ENCODE data around the gene AP1G2. TPM values are rescaled to one million over a fixed set of nuclear protein-coding genes. Genes with fewer than 3 reads are reported as not detected.
A peak's percentile ranks its signal among the peaks of the same experiment; 100 is the strongest.

AP1G2 gene, protein sequence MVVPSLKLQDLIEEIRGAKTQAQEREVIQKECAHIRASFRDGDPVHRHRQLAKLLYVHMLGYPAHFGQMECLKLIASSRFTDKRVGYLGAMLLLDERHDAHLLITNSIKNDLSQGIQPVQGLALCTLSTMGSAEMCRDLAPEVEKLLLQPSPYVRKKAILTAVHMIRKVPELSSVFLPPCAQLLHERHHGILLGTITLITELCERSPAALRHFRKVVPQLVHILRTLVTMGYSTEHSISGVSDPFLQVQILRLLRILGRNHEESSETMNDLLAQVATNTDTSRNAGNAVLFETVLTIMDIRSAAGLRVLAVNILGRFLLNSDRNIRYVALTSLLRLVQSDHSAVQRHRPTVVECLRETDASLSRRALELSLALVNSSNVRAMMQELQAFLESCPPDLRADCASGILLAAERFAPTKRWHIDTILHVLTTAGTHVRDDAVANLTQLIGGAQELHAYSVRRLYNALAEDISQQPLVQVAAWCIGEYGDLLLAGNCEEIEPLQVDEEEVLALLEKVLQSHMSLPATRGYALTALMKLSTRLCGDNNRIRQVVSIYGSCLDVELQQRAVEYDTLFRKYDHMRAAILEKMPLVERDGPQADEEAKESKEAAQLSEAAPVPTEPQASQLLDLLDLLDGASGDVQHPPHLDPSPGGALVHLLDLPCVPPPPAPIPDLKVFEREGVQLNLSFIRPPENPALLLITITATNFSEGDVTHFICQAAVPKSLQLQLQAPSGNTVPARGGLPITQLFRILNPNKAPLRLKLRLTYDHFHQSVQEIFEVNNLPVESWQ
- total RNA-seq (100 to 1,000 TPM in 4 of 5 donors, 10 to 100 TPM in 1; 39.1 to 531 (median 212) TPM), polyA plus RNA-seq (100 to 1,000 TPM in 2 of 3 donors, 10 to 100 TPM in 1; 85.9 to 214 (median 113) TPM)
- long read RNA-seq, donor 1, partial matches to known transcripts = 0 of 4 reads
- long read RNA-seq, donor 1, other reads (novel, unspliced or antisense) = 0 of 4 reads
- long read RNA-seq, donor 2, partial matches to known transcripts = 28 of 39 reads
- long read RNA-seq, donor 2, other reads (novel, unspliced or antisense) = 0 of 39 reads
- long read RNA-seq, donor 3, partial matches to known transcripts = 0 of 5 reads
- long read RNA-seq, donor 3, other reads (novel, unspliced or antisense) = 0 of 5 reads
- long read RNA-seq, donor 4, partial matches to known transcripts = 0 of 3 reads
- long read RNA-seq, donor 4, other reads (novel, unspliced or antisense) = 0 of 3 reads
- long read RNA-seq, donor 5, partial matches to known transcripts = 5 of 9 reads
- long read RNA-seq, donor 5, other reads (novel, unspliced or antisense) = 0 of 9 reads
- long read RNA-seq, donor 6, transcript AP1G2-232 (3 exons, 459 nt) = major isoform, 7 of 70 reads
- long read RNA-seq, donor 6, partial matches to known transcripts = 54 of 70 reads
- long read RNA-seq, donor 6, other reads (novel, unspliced or antisense) = 0 of 70 reads
- long read RNA-seq, donor 7, transcript AP1G2-214 (2 exons, 658 nt) = major isoform, 7 of 11 reads
- long read RNA-seq, donor 7, partial matches to known transcripts = 0 of 11 reads
- long read RNA-seq, donor 7, other reads (novel, unspliced or antisense) = 0 of 11 reads
- long read RNA-seq, donor 8, transcript AP1G2-232 (3 exons, 459 nt) = major isoform, 6 of 8 reads
- long read RNA-seq, donor 8, partial matches to known transcripts = 0 of 8 reads
- long read RNA-seq, donor 8, other reads (novel, unspliced or antisense) = 0 of 8 reads
- long read RNA-seq, donor 9, partial matches to known transcripts = 0 of 7 reads
- long read RNA-seq, donor 9, other reads (novel, unspliced or antisense) = 0 of 7 reads
- long read RNA-seq, donor 10, partial matches to known transcripts = 0 of 4 reads
- long read RNA-seq, donor 10, other reads (novel, unspliced or antisense) = 0 of 4 reads

DNA sequence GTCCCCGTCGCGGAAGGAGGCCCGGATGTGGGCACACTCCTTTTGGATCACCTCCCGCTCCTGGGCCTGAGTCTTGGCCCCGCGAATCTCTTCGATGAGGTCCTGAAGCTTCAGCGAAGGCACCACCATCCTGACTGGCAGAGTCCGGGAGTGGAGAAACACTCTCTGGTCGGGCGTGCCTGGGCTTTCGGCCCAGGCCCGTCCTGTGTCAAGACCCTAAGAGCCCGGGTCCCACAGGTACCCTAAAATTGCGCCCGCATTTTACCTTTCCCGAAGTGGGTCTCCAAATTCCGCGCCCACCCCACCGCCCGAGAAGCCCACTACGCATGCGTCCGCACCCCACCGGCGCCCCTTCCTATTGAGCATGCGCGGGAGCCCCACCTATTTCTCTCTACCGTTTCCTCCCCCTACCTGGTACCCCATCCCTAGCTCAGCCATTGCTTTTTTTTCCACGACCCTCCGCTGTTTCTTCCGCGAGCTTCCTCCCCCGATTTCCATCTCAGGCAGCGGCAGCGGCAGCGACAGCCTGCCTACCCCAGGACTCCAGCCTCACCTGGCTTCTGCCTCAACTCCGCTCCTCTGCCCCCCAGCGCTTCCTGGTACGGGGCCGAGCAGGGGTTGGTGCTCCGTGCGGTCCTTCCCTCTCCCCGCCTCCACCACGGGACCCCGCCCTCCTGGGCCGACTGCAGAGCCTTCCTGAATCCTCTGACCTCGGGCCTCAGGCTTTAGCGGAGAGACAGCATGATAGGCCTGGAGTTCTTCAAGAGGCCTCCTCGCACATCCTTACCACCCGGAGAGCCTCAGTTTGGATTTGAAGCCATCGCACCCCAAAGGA is at the start of gene AP1G2:
TSS of gene AP1G2 (minus strand) at position 606 of the 835 bp plus-strand sequence. CDS start at position 129, 477 bp downstream.
- intact Hi-C loops (cut with DNase I; ENCODE audit: low total_unique reads) = loop anchor here (2.0 to 10.0 kb wide), 2 partner anchors 85 to 243 kb away; partner anchors contain the start of gene PABPN1
- Histone ChIP-seq H3K4me1 (peaks cover 18 to 48% (median 34%) of the 10 kb centered on the region in 4 donors), H3K4me3 (peak within 1 kb of the TSS; percentile 65 to 71 (median 68)), H3K36me3 (peaks cover 24 to 35% (median 30%) of the 10 kb centered on the region in 4 donors), H3K9me3 (no peaks in the 10 kb centered on the region), H3K27ac (peak within 1 kb of the TSS; percentile 79 to 90 (median 83)), H3K27me3 (peaks cover 0 to 17% (median 0%) of the 10 kb centered on the region in 3 donors)
- DNase-seq = peak; percentile 93 to 96
- WGBS, 5 donors = 1 to 2% (median 1%) methylated on average over 52 to 53 of the region's 53 CpGs
- TF ChIP-seq POLR2AphosphoS5 (IDR thresholded peaks at IDR 0.05) = peak in 2 of 3 donors; percentile 89 to 90
- TF ChIP-seq POLR2A (IDR thresholded peaks at IDR 0.05) = peak in 1 of 4 donors; percentile 75
- TF ChIP-seq EP300 (IDR thresholded peaks at IDR 0.05) = no peak

DNA sequence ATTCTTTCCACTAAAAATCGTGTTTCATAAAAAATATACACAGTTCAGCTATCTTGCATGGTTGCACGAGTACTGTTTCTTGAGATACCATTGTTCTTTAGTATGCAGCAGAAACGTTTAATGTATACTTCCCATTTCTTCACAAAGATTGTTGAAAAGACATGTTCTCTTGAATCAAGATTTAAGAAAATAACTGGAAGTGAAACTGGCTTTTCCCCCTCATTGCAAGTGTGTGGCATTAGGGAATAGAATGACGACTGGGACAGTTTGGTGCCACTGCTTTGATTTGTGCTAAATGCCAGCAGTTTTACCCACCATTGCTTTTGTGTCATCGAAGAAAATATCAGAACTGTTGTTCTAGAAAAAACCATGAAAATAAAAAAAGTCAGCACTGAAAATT is 48.3 kb upstream of the AP1G2 start:
- TF ChIP-seq EP300 (IDR thresholded peaks at IDR 0.05) = no peak
- TF ChIP-seq POLR2AphosphoS5 (IDR thresholded peaks at IDR 0.05) = no peak
- TF ChIP-seq, protein P1, sequence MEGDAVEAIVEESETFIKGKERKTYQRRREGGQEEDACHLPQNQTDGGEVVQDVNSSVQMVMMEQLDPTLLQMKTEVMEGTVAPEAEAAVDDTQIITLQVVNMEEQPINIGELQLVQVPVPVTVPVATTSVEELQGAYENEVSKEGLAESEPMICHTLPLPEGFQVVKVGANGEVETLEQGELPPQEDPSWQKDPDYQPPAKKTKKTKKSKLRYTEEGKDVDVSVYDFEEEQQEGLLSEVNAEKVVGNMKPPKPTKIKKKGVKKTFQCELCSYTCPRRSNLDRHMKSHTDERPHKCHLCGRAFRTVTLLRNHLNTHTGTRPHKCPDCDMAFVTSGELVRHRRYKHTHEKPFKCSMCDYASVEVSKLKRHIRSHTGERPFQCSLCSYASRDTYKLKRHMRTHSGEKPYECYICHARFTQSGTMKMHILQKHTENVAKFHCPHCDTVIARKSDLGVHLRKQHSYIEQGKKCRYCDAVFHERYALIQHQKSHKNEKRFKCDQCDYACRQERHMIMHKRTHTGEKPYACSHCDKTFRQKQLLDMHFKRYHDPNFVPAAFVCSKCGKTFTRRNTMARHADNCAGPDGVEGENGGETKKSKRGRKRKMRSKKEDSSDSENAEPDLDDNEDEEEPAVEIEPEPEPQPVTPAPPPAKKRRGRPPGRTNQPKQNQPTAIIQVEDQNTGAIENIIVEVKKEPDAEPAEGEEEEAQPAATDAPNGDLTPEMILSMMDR (IDR thresholded peaks at IDR 0.05) = no peak
- no peak for TF ChIP-seq POLR2A (IDR thresholded peaks at IDR 0.05)
- no peak overlapping the region for H3K4me3 ChIP-seq
- H3K36me3 ChIP-seq = no peaks in the 10 kb centered on the region
- no peaks in the 10 kb centered on the region for H3K27me3 ChIP-seq
- peaks cover 20 to 39% (median 25%) of the 10 kb centered on the region in 4 donors for H3K4me1 ChIP-seq
- 41 to 55% (median 47%) methylated on average over 5 of the region's 5 CpGs for WGBS, 5 donors
- no peak for DNase-seq
- H3K27ac ChIP-seq = no peak overlapping the region
- no peaks in the 10 kb centered on the region for H3K9me3 ChIP-seq
- intact Hi-C loops (cut with DNase I; ENCODE audit: low total_unique reads) = no loop called here

DNA sequence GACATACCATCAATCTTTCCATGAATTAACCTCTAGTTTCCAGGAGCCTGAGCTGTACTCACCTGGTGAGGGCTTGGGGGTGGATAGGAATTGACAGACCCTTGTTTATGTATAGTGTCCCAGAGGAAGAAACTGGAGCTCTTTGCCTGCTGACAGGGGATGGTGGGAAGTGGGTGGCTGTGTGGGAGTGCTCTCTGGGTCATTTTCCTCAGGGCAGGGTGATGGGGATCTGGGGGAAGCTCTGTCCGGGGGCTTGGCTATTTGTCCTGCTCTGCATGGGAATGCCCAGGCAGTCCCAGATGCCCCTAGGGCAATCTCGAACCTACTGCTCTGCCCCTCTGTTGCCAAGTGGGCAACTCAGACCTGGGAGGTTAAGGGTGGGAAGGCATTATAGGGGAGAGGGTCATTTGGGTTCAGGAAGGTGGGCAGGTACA is 46.8 kb upstream of the AP1G2 start:
- peak overlapping the region; percentile 8 to 87 (median 69) for H3K27ac ChIP-seq
- TF ChIP-seq EP300 (IDR thresholded peaks at IDR 0.05) = no peak
- TF ChIP-seq POLR2A (IDR thresholded peaks at IDR 0.05) = no peak
- TF ChIP-seq POLR2AphosphoS5 (IDR thresholded peaks at IDR 0.05) = no peak
- TF ChIP-seq, protein P1 (IDR thresholded peaks at IDR 0.05) = no peak
- peaks cover 32 to 52% (median 38%) of the 10 kb centered on the region in 4 donors for H3K4me1 ChIP-seq
- 46 to 71% (median 62%) methylated on average over 2 of the region's 2 CpGs for WGBS, 5 donors
- H3K4me3 ChIP-seq = no peak overlapping the region
- intact Hi-C loops (cut with DNase I; ENCODE audit: low total_unique reads) = no loop called here
- no peaks in the 10 kb centered on the region for H3K27me3 ChIP-seq
- H3K9me3 ChIP-seq = no peaks in the 10 kb centered on the region
- no peaks in the 10 kb centered on the region for H3K36me3 ChIP-seq
- no peak for DNase-seq
